H9 (cell line): ENCODE measurements around the gene SCUBE3. TPM values are rescaled to one million over a fixed set of nuclear protein-coding genes. Genes with fewer than 3 reads are reported as not detected.

Experiments
- DNase-seq: peaks from one replicate; pipeline ENCODE4 v3.0.0-alpha.2; 2017
- H2AFZ ChIP-seq: one replicate; pipeline ENCODE4 v1.6.1; 2013; ENCODE audit warnings: mild to moderate bottlenecking, low read length, control low read depth, moderate library complexity
- H2AK5ac ChIP-seq: 2 replicates; pipeline ENCODE4 v1.6.1; 2013; ENCODE audit warnings: low read length, control low read depth, mixed read lengths; ENCODE audit not compliant: insufficient read length
- H2BK120ac ChIP-seq: one replicate; pipeline ENCODE4 v1.6.1; 2013; ENCODE audit warnings: low read depth, mild to moderate bottlenecking, low read length, control low read depth, inconsistent platforms; ENCODE audit not compliant: poor library complexity, severe bottlenecking
- H2BK12ac ChIP-seq: 2 replicates; pipeline ENCODE4 v1.6.1; 2013; ENCODE audit warnings: low read length, control low read depth, mixed read lengths, low read depth; ENCODE audit not compliant: insufficient read length
- H2BK15ac ChIP-seq: 2 replicates; pipeline ENCODE4 v1.6.1; 2013; ENCODE audit warnings: low read depth, low read length, control low read depth
- H2BK20ac ChIP-seq: one replicate; pipeline ENCODE4 v1.6.1; 2013; ENCODE audit warnings: low read depth, mild to moderate bottlenecking, low read length, control low read depth, inconsistent platforms; ENCODE audit not compliant: poor library complexity, severe bottlenecking
- H2BK5ac ChIP-seq: 2 replicates; pipeline ENCODE4 v1.6.1; 2013; ENCODE audit warnings: low read length, control low read depth, mixed read lengths; ENCODE audit not compliant: insufficient read length
- H3K14ac ChIP-seq: 2 replicates; pipeline ENCODE4 v1.6.1; 2013; ENCODE audit warnings: low read length, control low read depth; ENCODE audit not compliant: insufficient read depth
- H3K18ac ChIP-seq: 2 replicates; pipeline ENCODE4 v1.6.1; 2013; ENCODE audit warnings: low read depth, mild to moderate bottlenecking, mixed read lengths, low read length, control low read depth; ENCODE audit not compliant: insufficient read length
- H3K23ac ChIP-seq: 2 replicates; pipeline ENCODE4 v1.6.1; 2013; ENCODE audit warnings: low read length, control low read depth, mixed read lengths, low read depth; ENCODE audit not compliant: insufficient read length
- H3K23me2 ChIP-seq: 2 replicates; pipeline ENCODE4 v1.6.1; 2013; ENCODE audit warnings: low read depth, mild to moderate bottlenecking, mixed read lengths, low read length, control low read depth; ENCODE audit not compliant: insufficient read length, poor library complexity, severe bottlenecking
- H3K27ac ChIP-seq: 2 replicates; pipeline ENCODE4 v1.5.1; 2013; ENCODE audit warnings: low read length, control low read depth, mixed read lengths, low read depth; ENCODE audit not compliant: insufficient read length
- H3K27me3 ChIP-seq: 2 replicates; pipeline ENCODE4 v1.6.1; 2013; ENCODE audit warnings: low read length, control low read depth, inconsistent platforms; ENCODE audit not compliant: insufficient read depth
- H3K4ac ChIP-seq: 2 replicates; pipeline ENCODE4 v1.6.1; 2013; ENCODE audit warnings: low read depth, mild to moderate bottlenecking, control low read depth, inconsistent platforms, low read length, moderate library complexity
- H3K4me1 ChIP-seq: 2 replicates; pipeline ENCODE4 v1.6.1; 2013; ENCODE audit warnings: low read length, control low read depth, inconsistent platforms; ENCODE audit not compliant: insufficient read depth
- H3K4me2 ChIP-seq: 2 replicates; pipeline ENCODE4 v1.6.1; 2013; ENCODE audit warnings: low read length, control low read depth, mixed read lengths; ENCODE audit not compliant: insufficient read length, insufficient read depth
- H3K56ac ChIP-seq: 2 replicates; pipeline ENCODE4 v1.6.1; 2013; ENCODE audit warnings: low read depth, mild to moderate bottlenecking, mixed read lengths, low read length, control low read depth; ENCODE audit not compliant: insufficient read length
- H3K79me1 ChIP-seq: 2 replicates; pipeline ENCODE4 v1.6.1; 2013; ENCODE audit warnings: low read depth, mild to moderate bottlenecking, moderate library complexity, low read length, control low read depth, inconsistent platforms; ENCODE audit not compliant: insufficient read depth, poor library complexity, severe bottlenecking
- H3K79me2 ChIP-seq: 2 replicates; pipeline ENCODE4 v1.6.1; 2013; ENCODE audit warnings: low read length, control low read depth, inconsistent platforms; ENCODE audit not compliant: insufficient read depth
- H3K9ac ChIP-seq: 2 replicates; pipeline ENCODE4 v1.6.1; 2013; ENCODE audit warnings: low read length, control low read depth, mixed read lengths; ENCODE audit not compliant: insufficient read length; ENCODE audit errors: extremely low read depth
- H3K9me3 ChIP-seq: one replicate; pipeline ENCODE4 v1.6.1; 2013; ENCODE audit warnings: low read depth, low read length, inconsistent platforms; ENCODE audit not compliant: control insufficient read depth
- H3T11ph ChIP-seq: one replicate; pipeline ENCODE4 v1.6.1; 2013; ENCODE audit warnings: mild to moderate bottlenecking, low read length, control low read depth, inconsistent platforms
- H4K20me1 ChIP-seq: one replicate; pipeline ENCODE4 v1.6.1; 2013; ENCODE audit not compliant: control insufficient read depth, insufficient read length, insufficient read depth
- H4K5ac ChIP-seq: 2 replicates; pipeline ENCODE4 v1.6.1; 2013; ENCODE audit warnings: low read depth, mild to moderate bottlenecking, mixed read lengths, low read length, control low read depth; ENCODE audit not compliant: insufficient read length
- H4K8ac ChIP-seq: replicated peaks from 2 replicates; pipeline ENCODE4 v1.6.1; 2013; ENCODE audit warnings: low read length, control low read depth, mixed read lengths, low read depth; ENCODE audit not compliant: insufficient read length
- H4K91ac ChIP-seq: 2 replicates; pipeline ENCODE4 v1.6.1; 2013; ENCODE audit warnings: low read depth, mild to moderate bottlenecking, moderate library complexity, mixed read lengths, low read length, control low read depth; ENCODE audit not compliant: insufficient read length
- H3K27ac Mint-ChIP-seq, 3 experiments: 2 replicates in 2 of 3; 3 replicates in 1 of 3; pipeline ENCODE4 v1.8.0; 2020 to 2021; ENCODE audit warnings: mixed read lengths in 3 of 3, mild to moderate bottlenecking in 1 of 3, moderate library complexity in 1 of 3
- H3K27me3 Mint-ChIP-seq: 2 replicates; pipeline ENCODE4 v1.8.0; 2021; ENCODE audit warnings: low read depth, mild to moderate bottlenecking, moderate library complexity, mixed read lengths
- H3K36me3 Mint-ChIP-seq, 3 experiments: 2 replicates in 2 of 3; 3 replicates in 1 of 3; pipeline ENCODE4 v1.8.0; 2020 to 2021; ENCODE audit warnings: low read depth in 3 of 3, mixed read lengths in 3 of 3; ENCODE audit not compliant: insufficient read depth in 1 of 3
- H3K4me1 Mint-ChIP-seq, 2 experiments: 2 replicates each; pipeline ENCODE4 v1.8.0; 2020; ENCODE audit warnings: mixed read lengths in 2 of 2
- H3K4me3 Mint-ChIP-seq, 2 experiments: 2 replicates in 1 of 2; 3 replicates in 1 of 2; pipeline ENCODE4 v1.8.0; 2020 to 2021; ENCODE audit warnings: mild to moderate bottlenecking in 2 of 2, mixed read lengths in 2 of 2, moderate library complexity in 1 of 2
- H3K9me3 Mint-ChIP-seq, 2 experiments: 2 replicates in 1 of 2; 3 replicates in 1 of 2; pipeline ENCODE4 v1.8.0; 2020; ENCODE audit warnings: mild to moderate bottlenecking in 2 of 2, mixed read lengths in 2 of 2, moderate library complexity in 1 of 2
- total RNA-seq: library from RNA; stranded (reverse); gene quantifications from 2 replicates; pipeline ENCODE4 v1.2.1, GENCODE V29; 2021
- TF ChIP-seq, protein P1 (sequence below): fragments of 200-600 bp; sonication (generic); conservative IDR thresholded peaks from 3 replicates; pipeline ENCODE4 v1.8.0; 2021; ENCODE audit warnings: antibody characterized with exemption, mild to moderate bottlenecking

The SCUBE3 gene
- total RNA-seq, 1 experiment from 2014 or later = 2.7 TPM

DNA sequence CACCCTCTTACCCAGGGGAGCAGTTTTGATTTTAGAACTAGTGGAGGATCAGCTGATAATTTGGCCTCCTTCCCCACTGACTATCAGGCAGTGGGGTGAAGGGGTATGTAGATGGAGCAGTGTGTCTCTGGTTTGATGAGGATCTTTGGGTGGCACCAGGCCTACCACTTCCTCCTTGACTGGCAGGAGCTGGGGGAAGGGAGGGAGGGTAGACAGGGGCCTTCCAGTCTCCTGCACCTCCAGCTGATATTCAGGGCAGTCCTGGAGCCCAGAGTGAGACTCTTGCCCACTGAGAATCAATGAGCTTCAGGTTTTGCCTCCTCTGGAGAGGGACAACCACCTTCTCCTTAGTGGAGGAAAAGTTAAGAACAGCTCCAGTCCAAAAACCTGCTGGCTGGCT is 87.1 kb downstream of the SCUBE3 start:
- no peaks in the 10 kb centered on the region for H4K20me1 ChIP-seq
- Mint-ChIP-seq H3K4me3 (no peak overlapping the region), H3K27ac (no peak overlapping the region), H3K4me1 (peaks cover 20 to 21% of the 10 kb centered on the region in 2 experiments), H3K9me3 (no peaks in the 10 kb centered on the region), H3K36me3 (peaks cover 0 to 4% (median 1%) of the 10 kb centered on the region in 3 experiments; a peak in 3 of 7 replicates), H3K27me3 (no peaks in the 10 kb centered on the region; the same call in 1 of the 2 replicates)
- H3K9ac ChIP-seq = no peak overlapping the region
- no peaks in the 10 kb centered on the region for H3K79me1 ChIP-seq
- no peaks in the 10 kb centered on the region for H3K23me2 ChIP-seq
- H3K18ac ChIP-seq = no peak overlapping the region
- H3K4me1 ChIP-seq = peaks cover 2% of the 10 kb centered on the region; the same call in 1 of the 2 replicates
- no peaks in the 10 kb centered on the region for H3K79me2 ChIP-seq
- H4K91ac ChIP-seq = no peak overlapping the region
- no peak overlapping the region for H2BK120ac ChIP-seq
- no peak overlapping the region for H2AK5ac ChIP-seq
- no peak overlapping the region for H4K8ac ChIP-seq
- H3K27me3 ChIP-seq = no peaks in the 10 kb centered on the region
- H2BK15ac ChIP-seq = no peak overlapping the region
- no peak overlapping the region for H2AFZ ChIP-seq
- TF ChIP-seq, protein P1, sequence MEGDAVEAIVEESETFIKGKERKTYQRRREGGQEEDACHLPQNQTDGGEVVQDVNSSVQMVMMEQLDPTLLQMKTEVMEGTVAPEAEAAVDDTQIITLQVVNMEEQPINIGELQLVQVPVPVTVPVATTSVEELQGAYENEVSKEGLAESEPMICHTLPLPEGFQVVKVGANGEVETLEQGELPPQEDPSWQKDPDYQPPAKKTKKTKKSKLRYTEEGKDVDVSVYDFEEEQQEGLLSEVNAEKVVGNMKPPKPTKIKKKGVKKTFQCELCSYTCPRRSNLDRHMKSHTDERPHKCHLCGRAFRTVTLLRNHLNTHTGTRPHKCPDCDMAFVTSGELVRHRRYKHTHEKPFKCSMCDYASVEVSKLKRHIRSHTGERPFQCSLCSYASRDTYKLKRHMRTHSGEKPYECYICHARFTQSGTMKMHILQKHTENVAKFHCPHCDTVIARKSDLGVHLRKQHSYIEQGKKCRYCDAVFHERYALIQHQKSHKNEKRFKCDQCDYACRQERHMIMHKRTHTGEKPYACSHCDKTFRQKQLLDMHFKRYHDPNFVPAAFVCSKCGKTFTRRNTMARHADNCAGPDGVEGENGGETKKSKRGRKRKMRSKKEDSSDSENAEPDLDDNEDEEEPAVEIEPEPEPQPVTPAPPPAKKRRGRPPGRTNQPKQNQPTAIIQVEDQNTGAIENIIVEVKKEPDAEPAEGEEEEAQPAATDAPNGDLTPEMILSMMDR = no peak
- H3T11ph ChIP-seq = no peak overlapping the region
- H3K23ac ChIP-seq = no peak overlapping the region
- H2BK12ac ChIP-seq = no peak overlapping the region
- no peak for DNase-seq
- H4K5ac ChIP-seq = no peak overlapping the region
- H2BK20ac ChIP-seq = no peak overlapping the region
- no peak overlapping the region for H3K27ac ChIP-seq
- H3K4ac ChIP-seq = no peak overlapping the region
- no peak overlapping the region for H3K56ac ChIP-seq
- no peaks in the 10 kb centered on the region for H3K9me3 ChIP-seq
- no peak overlapping the region for H3K14ac ChIP-seq
- no peak overlapping the region for H3K4me2 ChIP-seq
- H2BK5ac ChIP-seq = no peak overlapping the region

Other genes starting within 250 kb of the SCUBE3 start
- not detected in 2 replicates for gene TCP11, start 72.6 kb upstream of the SCUBE3 start, total RNA-seq
- 21.1 and 22.8 TPM in 2 replicates for gene ZNF76, start 45.8 kb downstream of the SCUBE3 start, total RNA-seq
- 5.4 and 5.6 TPM in 2 replicates for gene DEF6, start 83.9 kb downstream of the SCUBE3 start, total RNA-seq
- gene PPARD, start 128.6 kb downstream of the SCUBE3 start, total RNA-seq = 11.7 and 13.9 TPM in 2 replicates
- 8.4 and 10.9 TPM in 2 replicates for gene FANCE, start 238.4 kb downstream of the SCUBE3 start, total RNA-seq